ENCODE results near the gene CDRT4.

DNA sequence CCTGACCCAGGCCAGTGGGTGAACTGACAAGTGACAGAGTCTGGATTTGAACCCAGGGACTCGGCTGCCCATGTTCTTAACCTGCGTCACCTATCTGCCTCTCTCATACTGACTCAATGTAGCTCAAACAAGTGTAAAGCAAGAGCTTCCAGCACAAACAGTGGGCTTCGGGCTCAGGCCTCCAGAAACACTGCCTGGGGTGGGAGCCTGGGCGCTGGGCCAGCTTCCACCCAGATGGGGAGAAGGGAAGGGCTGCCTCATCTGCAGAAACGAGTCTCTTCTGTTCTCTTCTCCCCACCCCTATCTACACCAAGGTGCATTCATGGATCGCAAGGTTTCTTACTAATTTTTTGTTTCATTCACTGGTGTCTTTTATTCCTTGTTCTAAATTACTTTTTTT, 1.3 kb downstream of the CDRT4 start:
- TF ChIP-seq CTCF (IDR thresholded peaks at IDR 0.05; ENCODE audit: low read depth, low read length, poor library complexity, severe bottlenecking) (no peak), EZH2phosphoT487 (IDR thresholded peaks at IDR 0.05; ENCODE audit: borderline replicate concordance, low read length) (no peak)
